D721Med (cell line): ENCODE results near the gene DPY19L1.

Experiments
- DNase-seq: peaks from one replicate; pipeline ENCODE4 v3.0.0; 2011; ENCODE audit warnings: low spot score; ENCODE audit not compliant: insufficient read length
- FAIRE-seq: peaks from 2 replicates; lab custom pipeline; 2011; peaks lifted over from hg19 to GRCh38; lab: Jason Lieb, UNC
- CTCF ChIP-seq: IDR thresholded peaks from 2 replicates; pipeline ENCODE4 v1.5.1; 2012; ENCODE audit warnings: mild to moderate bottlenecking, control low read depth; ENCODE audit not compliant: insufficient read depth; ENCODE audit errors: missing control alignments

Gene DPY19L1

GRCh38 chr7:35032166-35032565 lies 5.1 kb downstream of the DPY19L1 start:
- FAIRE-seq (no peak), DNase-seq (no peak)
- no peak for TF ChIP-seq CTCF

- DNase-seq: no peak
- no peak for TF ChIP-seq CTCF
- FAIRE-seq: no peak
These were observed 6.4 kb downstream of the DPY19L1 start for GRCh38 chr7:35030848-35031247.

- no peak for DNase-seq
- FAIRE-seq: no peak
- no peak for TF ChIP-seq CTCF
These were observed 8.0 kb downstream of the DPY19L1 start for GRCh38 chr7:35029311-35029710.

GRCh38 chr7:35026150-35026549 lies 11.1 kb downstream of the DPY19L1 start:
- DNase-seq (no peak), FAIRE-seq (no peak)
- TF ChIP-seq CTCF: no peak

GRCh38 chr7:35025369-35025870 lies 11.9 kb downstream of the DPY19L1 start:
- DNase-seq (no peak), FAIRE-seq (no peak)
- no peak for TF ChIP-seq CTCF

GRCh38 chr7:35024298-35024697 lies 13.0 kb downstream of the DPY19L1 start:
- no peak for DNase-seq
- TF ChIP-seq CTCF: no peak
- FAIRE-seq: no peak

GRCh38 chr7:35022725-35023124 lies 14.6 kb downstream of the DPY19L1 start:
- DNase-seq (no peak), FAIRE-seq (no peak)
- no peak for TF ChIP-seq CTCF
